GM06990 (cell line): ENCODE results near the gene SLC6A17.

Source experiments
- DNase-seq: peaks from one replicate; pipeline ENCODE4 v3.0.0-alpha.2; 2011; ENCODE audit not compliant: insufficient read length; ENCODE audit errors: extremely low read depth
- H3K27me3 ChIP-seq: replicated peaks from 2 replicates; pipeline ENCODE4 v1.6.0; 2011; ENCODE audit warnings: low read length; ENCODE audit not compliant: control insufficient read depth, insufficient read depth
- H3K36me3 ChIP-seq: 2 replicates; pipeline ENCODE4 v1.5.1; 2011; ENCODE audit warnings: low read length; ENCODE audit not compliant: control insufficient read depth, insufficient read depth
- H3K4me3 ChIP-seq: replicated peaks from 2 replicates; pipeline ENCODE4 v1.5.1; 2011; ENCODE audit warnings: low read depth, mild to moderate bottlenecking, control low read depth, low read length
- CTCF ChIP-seq: IDR thresholded peaks from 2 replicates; pipeline ENCODE4 v1.5.1; 2011; ENCODE audit warnings: low read length, control low read depth, mild to moderate bottlenecking, inconsistent platforms; ENCODE audit not compliant: insufficient read depth, poor library complexity, severe bottlenecking

SLC6A17 gene

GRCh38 chr1:110130113-110130591 is 20.1 kb upstream of the SLC6A17 start:
- no peaks in the 10 kb centered on the region for H3K36me3 ChIP-seq
- H3K27me3 ChIP-seq, result no peaks in the 10 kb centered on the region; the same call in none of the 2 replicates
- TF ChIP-seq CTCF, result peak; percentile 25
- H3K4me3 ChIP-seq, result no peak overlapping the region
- DNase-seq, result no peak

- DNase-seq, result no peak
- no peak for TF ChIP-seq CTCF
- H3K36me3 ChIP-seq, result no peaks in the 10 kb centered on the region
- H3K4me3 ChIP-seq, result no peak overlapping the region
- H3K27me3 ChIP-seq, result no peaks in the 10 kb centered on the region; the same call in none of the 2 replicates
Measured at GRCh38 chr1:110130989-110131388, 19.3 kb upstream of the SLC6A17 start.

GRCh38 chr1:110132682-110133081 is 17.6 kb upstream of the SLC6A17 start:
- no peaks in the 10 kb centered on the region; the same call in none of the 2 replicates for H3K27me3 ChIP-seq
- H3K36me3 ChIP-seq, result no peaks in the 10 kb centered on the region
- no peak overlapping the region for H3K4me3 ChIP-seq
- TF ChIP-seq CTCF, result no peak
- DNase-seq, result no peak

GRCh38 chr1:110133436-110133835 is 16.9 kb upstream of the SLC6A17 start:
- no peak for TF ChIP-seq CTCF
- H3K36me3 ChIP-seq, result no peaks in the 10 kb centered on the region
- no peaks in the 10 kb centered on the region; the same call in none of the 2 replicates for H3K27me3 ChIP-seq
- DNase-seq, result no peak
- H3K4me3 ChIP-seq, result no peak overlapping the region

- Histone ChIP-seq H3K27me3 (no peaks in the 10 kb centered on the region; the same call in none of the 2 replicates), H3K4me3 (no peak overlapping the region), H3K36me3 (no peaks in the 10 kb centered on the region)
- no peak for TF ChIP-seq CTCF
- DNase-seq, result no peak
Measured at GRCh38 chr1:110134050-110134595, 16.2 kb upstream of the SLC6A17 start.

- DNase-seq, result no peak
- Histone ChIP-seq H3K36me3 (no peaks in the 10 kb centered on the region), H3K4me3 (no peak overlapping the region), H3K27me3 (no peaks in the 10 kb centered on the region; the same call in none of the 2 replicates)
- no peak for TF ChIP-seq CTCF
Measured at GRCh38 chr1:110135246-110135645, 15.0 kb upstream of the SLC6A17 start.
